CD14-positive monocyte (primary cell): ENCODE results near the gene NMNAT1. TPM values are rescaled to one million over a fixed set of nuclear protein-coding genes. Genes with fewer than 3 reads are reported as not detected.

Experiments used
- DNase-seq, 3 donors: peaks; one replicate each; pipeline ENCODE4 v3.0.0-alpha.2; 2011 to 2022
- H2AFZ ChIP-seq: 2 replicates; pipeline ENCODE4 v1.6.0; 2012; ENCODE audit warnings: mild to moderate bottlenecking, low read depth, low read length, inconsistent platforms; ENCODE audit not compliant: insufficient read depth, poor library complexity, severe bottlenecking
- H3K27ac ChIP-seq, 2 donors: 1 replicate in 1 of 2; 2 replicates in 1 of 2; pipeline ENCODE4 v1.5.1; 2012 to 2013; ENCODE audit warnings: low read length in 2 of 2, control low read depth in 1 of 2, inconsistent platforms in 1 of 2, low read depth in 1 of 2, mild to moderate bottlenecking in 1 of 2
- H3K27me3 ChIP-seq, 2 donors: one replicate each; pipeline versions ENCODE4 v1.6.0 to v1.6.1; 2011 to 2013; ENCODE audit warnings: low read length in 2 of 2; ENCODE audit not compliant: control insufficient read depth in 2 of 2, insufficient read depth in 2 of 2
- H3K36me3 ChIP-seq, 2 donors: replicated peaks in 1 of 2; 1 replicate in 1 of 2; 2 replicates in 1 of 2; pipeline versions ENCODE4 v1.5.1 to v1.6.1; 2012 to 2013; ENCODE audit warnings: low read length in 2 of 2, control low read depth in 1 of 2, inconsistent platforms in 1 of 2, mild to moderate bottlenecking in 1 of 2; ENCODE audit not compliant: insufficient read depth in 2 of 2, control insufficient read depth in 1 of 2
- H3K4me1 ChIP-seq, 2 donors: 1 replicate in 1 of 2; 2 replicates in 1 of 2; pipeline versions ENCODE4 v1.5.1 to v1.6.1; 2012 to 2013; ENCODE audit warnings: low read length in 2 of 2, control low read depth in 1 of 2, inconsistent platforms in 1 of 2, mild to moderate bottlenecking in 1 of 2, moderate library complexity in 1 of 2; ENCODE audit not compliant: insufficient read depth in 2 of 2, control insufficient read depth in 1 of 2
- H3K4me2 ChIP-seq: replicated peaks from 2 replicates; pipeline ENCODE3; 2012; ENCODE audit warnings: low read length, moderate library complexity, mild to moderate bottlenecking; ENCODE audit not compliant: poor library complexity, severe bottlenecking; ENCODE audit errors: extremely low read depth
- H3K4me3 ChIP-seq, 3 experiments: fragments of 200-600 bp in 1 of 3; sonication (generic) in 1 of 3; replicated peaks in 1 of 3; 1 replicate in 2 of 3; 2 replicates in 1 of 3; pipeline ENCODE4 v1.5.1; 2011 to 2013; ENCODE audit warnings: low read length in 3 of 3, mild to moderate bottlenecking in 3 of 3, control low read depth in 2 of 3, low read depth in 2 of 3, inconsistent platforms in 1 of 3, moderate library complexity in 1 of 3
- H3K79me2 ChIP-seq: 2 replicates; pipeline ENCODE4 v1.6.0; 2012; ENCODE audit warnings: mild to moderate bottlenecking, control low read depth, inconsistent platforms, low read length, moderate library complexity; ENCODE audit not compliant: insufficient read depth
- H3K9ac ChIP-seq: 2 replicates; pipeline ENCODE4 v1.6.0; 2017; ENCODE audit warnings: low read length, mild to moderate bottlenecking; ENCODE audit not compliant: insufficient read depth, poor library complexity, severe bottlenecking
- H3K9me3 ChIP-seq, 2 donors: replicated peaks in 1 of 2; 1 replicate in 1 of 2; 2 replicates in 1 of 2; pipeline versions ENCODE4 v1.5.1 to v1.6.1; 2012 to 2013; ENCODE audit warnings: low read length in 2 of 2, control low read depth in 1 of 2; ENCODE audit not compliant: control insufficient read depth in 1 of 2, insufficient read depth in 1 of 2
- H4K20me1 ChIP-seq: 2 replicates; pipeline ENCODE4 v1.6.0; 2012; ENCODE audit warnings: mild to moderate bottlenecking, low read length, control low read depth, moderate library complexity; ENCODE audit not compliant: insufficient read depth
- H3K27ac Mint-ChIP-seq, 7 donors: one replicate each; pipeline ENCODE4 v1.8.0; 2020; ENCODE audit warnings: mild to moderate bottlenecking in 7 of 7, mixed read lengths in 7 of 7, moderate library complexity in 6 of 7, inconsistent platforms in 2 of 7
- H3K27me3 Mint-ChIP-seq, 3 donors: one replicate each; pipeline ENCODE4 v1.8.0; 2021 to 2022; ENCODE audit warnings: low read depth in 3 of 3, mild to moderate bottlenecking in 3 of 3, mixed read lengths in 3 of 3, moderate library complexity in 3 of 3, inconsistent platforms in 1 of 3
- H3K36me3 Mint-ChIP-seq, 2 donors: one replicate each; pipeline ENCODE4 v1.8.0; 2020; ENCODE audit warnings: mixed read lengths in 2 of 2, inconsistent platforms in 1 of 2, mild to moderate bottlenecking in 1 of 2
- H3K4me1 Mint-ChIP-seq: one replicate; pipeline ENCODE4 v1.8.0; 2020; ENCODE audit warnings: mild to moderate bottlenecking, mixed read lengths
- H3K4me3 Mint-ChIP-seq, 2 donors: one replicate each; pipeline ENCODE4 v1.8.0; 2020; ENCODE audit warnings: mild to moderate bottlenecking in 2 of 2, mixed read lengths in 2 of 2, moderate library complexity in 1 of 2
- H3K9me3 Mint-ChIP-seq, 7 donors: one replicate each; pipeline ENCODE4 v1.8.0; 2020 to 2022; ENCODE audit warnings: mixed read lengths in 7 of 7, mild to moderate bottlenecking in 6 of 7, moderate library complexity in 6 of 7, inconsistent platforms in 2 of 7
- WGBS: methylation state at CpG from one replicate; pipeline ENCODE4 v1.1.5; 2013; ENCODE audit warnings: missing lambda C conversion rate; ENCODE audit not compliant: insufficient coverage; 5-methylcytosine and 5-hydroxymethylcytosine counted together
- intact Hi-C, 2 donors: fragments of 100-400 bp; cut with micrococcal nuclease; formaldehyde crosslinking; loops; one replicate each; pipeline versions ENCODE4 v1.15.0 to v1.15.1; 2023
- polyA plus RNA-seq, 3 donors: library from polyadenylated mRNA; depleted of rRNA in 1 of 3; unstranded in 2 of 3; stranded (reverse) in 1 of 3; fragments of 300-500 nt in 2 of 3; fragments of >200 nt in 1 of 3; fragmentation: Illumina TruSeq in 2 of 3; gene quantifications; 1 replicate in 2 of 3; 2 replicates in 1 of 3; pipeline ENCODE4 v1.2.3, GENCODE V29; 2012 to 2021
- TF ChIP-seq, protein P1 (sequence below): fragments of 200-600 bp; IDR thresholded peaks from one replicate; pipeline ENCODE4 v1.8.0; 2022; ENCODE audit warnings: antibody characterized with exemption, mild to moderate bottlenecking

NMNAT1 gene
- polyA plus RNA-seq, 3 donors, result 6.8 to 9.9 (median 7.1) TPM

DNA sequence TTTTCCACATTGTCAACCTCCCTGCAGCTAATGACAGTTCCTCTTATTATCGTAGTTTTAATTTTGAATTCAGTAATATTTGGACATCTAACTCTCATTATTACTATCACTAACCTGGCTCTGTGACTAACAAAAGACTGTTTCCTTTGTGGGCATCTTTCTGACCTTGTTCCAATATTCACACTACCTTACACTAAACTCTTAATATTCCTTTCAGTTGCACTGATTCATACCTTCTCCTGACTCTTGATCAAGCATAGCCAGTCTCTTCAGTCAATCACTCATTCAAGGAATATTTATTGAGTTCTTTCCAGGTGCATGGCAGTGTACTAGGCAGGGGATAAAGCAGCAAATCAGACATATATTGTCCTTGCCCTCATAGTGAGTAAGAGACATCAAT, 25.4 kb upstream of the NMNAT1 start:
- no peaks in the 10 kb centered on the region for H3K9me3 ChIP-seq
- H3K9me3 Mint-ChIP-seq, result peaks cover 0 to 3% (median 0%) of the 10 kb centered on the region in 7 donors
- no peak for DNase-seq
- H2AFZ ChIP-seq, result no peak overlapping the region
- no peaks in the 10 kb centered on the region for H3K36me3 ChIP-seq
- no peaks in the 10 kb centered on the region for H3K36me3 Mint-ChIP-seq
- no peak overlapping the region for H3K27ac ChIP-seq
- H3K27me3 Mint-ChIP-seq, result peaks cover 1 to 3% (median 2%) of the 10 kb centered on the region in 3 donors
- no peaks in the 10 kb centered on the region for H4K20me1 ChIP-seq
- H3K9ac ChIP-seq, result no peak overlapping the region
- H3K4me2 ChIP-seq, result no peak overlapping the region
- intact Hi-C loops, result loop anchor here in 1 of 2 donors (10.0 kb wide), 1 partner anchor 117 kb away; the partner anchor contains the start of gene UBE4B
- TF ChIP-seq, protein P1, sequence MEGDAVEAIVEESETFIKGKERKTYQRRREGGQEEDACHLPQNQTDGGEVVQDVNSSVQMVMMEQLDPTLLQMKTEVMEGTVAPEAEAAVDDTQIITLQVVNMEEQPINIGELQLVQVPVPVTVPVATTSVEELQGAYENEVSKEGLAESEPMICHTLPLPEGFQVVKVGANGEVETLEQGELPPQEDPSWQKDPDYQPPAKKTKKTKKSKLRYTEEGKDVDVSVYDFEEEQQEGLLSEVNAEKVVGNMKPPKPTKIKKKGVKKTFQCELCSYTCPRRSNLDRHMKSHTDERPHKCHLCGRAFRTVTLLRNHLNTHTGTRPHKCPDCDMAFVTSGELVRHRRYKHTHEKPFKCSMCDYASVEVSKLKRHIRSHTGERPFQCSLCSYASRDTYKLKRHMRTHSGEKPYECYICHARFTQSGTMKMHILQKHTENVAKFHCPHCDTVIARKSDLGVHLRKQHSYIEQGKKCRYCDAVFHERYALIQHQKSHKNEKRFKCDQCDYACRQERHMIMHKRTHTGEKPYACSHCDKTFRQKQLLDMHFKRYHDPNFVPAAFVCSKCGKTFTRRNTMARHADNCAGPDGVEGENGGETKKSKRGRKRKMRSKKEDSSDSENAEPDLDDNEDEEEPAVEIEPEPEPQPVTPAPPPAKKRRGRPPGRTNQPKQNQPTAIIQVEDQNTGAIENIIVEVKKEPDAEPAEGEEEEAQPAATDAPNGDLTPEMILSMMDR, result no peak
- H3K4me3 Mint-ChIP-seq, result no peak overlapping the region
- H3K4me3 ChIP-seq, result no peak overlapping the region
- 100% methylated on average over 1 of the region's 1 CpG for WGBS
- no peak overlapping the region for H3K27ac Mint-ChIP-seq
- no peaks in the 10 kb centered on the region for H3K79me2 ChIP-seq
- no peaks in the 10 kb centered on the region for H3K4me1 ChIP-seq
- H3K4me1 Mint-ChIP-seq, result no peaks in the 10 kb centered on the region
- H3K27me3 ChIP-seq, result no peaks in the 10 kb centered on the region

DNA sequence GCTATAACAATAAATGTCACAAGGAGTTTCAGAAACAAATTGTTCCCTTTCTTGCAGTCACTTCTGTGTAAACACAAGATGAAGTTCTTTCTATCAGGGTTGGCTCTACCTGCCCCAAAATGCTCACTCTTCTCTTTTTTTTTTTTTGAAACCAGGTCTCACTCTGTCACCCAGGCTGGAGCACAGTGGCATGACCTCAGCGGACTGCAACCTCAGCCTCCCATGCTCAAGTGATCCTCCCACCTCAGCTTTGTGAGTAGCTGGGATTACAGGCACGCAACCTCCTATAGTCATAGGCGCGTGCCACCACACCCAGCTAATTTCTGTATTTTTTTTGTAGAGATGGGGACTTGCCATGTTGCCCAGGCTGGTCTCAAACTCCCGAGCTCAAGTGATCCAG, 22.7 kb upstream of the NMNAT1 start:
- DNase-seq, result no peak
- Mint-ChIP-seq H3K4me1 (no peaks in the 10 kb centered on the region), H3K27ac (peak overlapping the region in 1 of 7 donors; percentile 52), H3K4me3 (no peak overlapping the region), H3K9me3 (peaks cover 0 to 3% (median 0%) of the 10 kb centered on the region in 7 donors), H3K27me3 (peaks cover 1 to 3% (median 2%) of the 10 kb centered on the region in 3 donors), H3K36me3 (no peaks in the 10 kb centered on the region)
- Histone ChIP-seq H3K79me2 (no peaks in the 10 kb centered on the region), H3K4me2 (no peak overlapping the region), H3K4me3 (no peak overlapping the region), H2AFZ (no peak overlapping the region), H3K9ac (no peak overlapping the region), H3K36me3 (no peaks in the 10 kb centered on the region), H4K20me1 (no peaks in the 10 kb centered on the region), H3K27ac (no peak overlapping the region), H3K27me3 (no peaks in the 10 kb centered on the region), H3K9me3 (no peaks in the 10 kb centered on the region), H3K4me1 (no peaks in the 10 kb centered on the region)
- WGBS, result 70% methylated on average over 2 of the region's 5 CpGs
- TF ChIP-seq, protein P1, result no peak
- intact Hi-C loops, result no loop called here
